ENCODE measurements around the gene MCF2L.

Gene MCF2L

GRCh38 chr13:113014752-113015745 lies 46.0 kb downstream of the MCF2L start:
- no peak for DNase-seq (ENCODE audit: low read depth in 4 of 4, low spot score in 1 of 4)

GRCh38 chr13:113015826-113016525 lies 47.0 kb downstream of the MCF2L start:
- no peak for DNase-seq (ENCODE audit: low read depth in 4 of 4, low spot score in 1 of 4)

- no peak for DNase-seq (ENCODE audit: low read depth in 4 of 4, low spot score in 1 of 4)
Measured at GRCh38 chr13:113016526-113017295, 47.7 kb downstream of the MCF2L start.

GRCh38 chr13:113017506-113018215 lies 48.6 kb downstream of the MCF2L start:
- no peak for DNase-seq (ENCODE audit: low read depth in 4 of 4, low spot score in 1 of 4)

GRCh38 chr13:113018676-113019465 lies 49.9 kb downstream of the MCF2L start:
- no peak for DNase-seq (ENCODE audit: low read depth in 4 of 4, low spot score in 1 of 4)

GRCh38 chr13:113020323-113021080 lies 51.5 kb downstream of the MCF2L start:
- no peak for DNase-seq (ENCODE audit: low read depth in 4 of 4, low spot score in 1 of 4)

GRCh38 chr13:113021391-113021790 lies 52.4 kb downstream of the MCF2L start:
- DNase-seq (ENCODE audit: low read depth in 4 of 4, low spot score in 1 of 4): no peak

- DNase-seq (ENCODE audit: low read depth in 4 of 4, low spot score in 1 of 4): no peak
Measured at GRCh38 chr13:113021811-113022210, 52.8 kb downstream of the MCF2L start.

- no peak for DNase-seq (ENCODE audit: low read depth in 4 of 4, low spot score in 1 of 4)
Measured at GRCh38 chr13:113022391-113022744, 53.4 kb downstream of the MCF2L start.

GRCh38 chr13:113022745-113023574 lies 53.9 kb downstream of the MCF2L start:
- no peak for DNase-seq (ENCODE audit: low read depth in 4 of 4, low spot score in 1 of 4)

- DNase-seq (ENCODE audit: low read depth in 4 of 4, low spot score in 1 of 4): no peak
Measured at GRCh38 chr13:113023694-113024430, 54.8 kb downstream of the MCF2L start.

GRCh38 chr13:113024466-113024865 lies 55.5 kb downstream of the MCF2L start:
- no peak for DNase-seq (ENCODE audit: low read depth in 4 of 4, low spot score in 1 of 4)

- DNase-seq (ENCODE audit: low read depth in 4 of 4, low spot score in 1 of 4): no peak
Measured at GRCh38 chr13:113026391-113026910, 57.4 kb downstream of the MCF2L start.

- DNase-seq (ENCODE audit: low read depth in 4 of 4, low spot score in 1 of 4): no peak
Measured at GRCh38 chr13:113027095-113027494, 58.1 kb downstream of the MCF2L start.

GRCh38 chr13:113027566-113027965 lies 58.6 kb downstream of the MCF2L start:
- DNase-seq (ENCODE audit: low read depth in 4 of 4, low spot score in 1 of 4): no peak

GRCh38 chr13:113028336-113029060 lies 59.5 kb downstream of the MCF2L start:
- DNase-seq (ENCODE audit: low read depth in 4 of 4, low spot score in 1 of 4): no peak

GRCh38 chr13:113029061-113029445 lies 60.0 kb downstream of the MCF2L start:
- DNase-seq (ENCODE audit: low read depth in 4 of 4, low spot score in 1 of 4): no peak
